A673 (cell line): Measurements from ENCODE around the gene CD53. TPM values are rescaled to one million over a fixed set of nuclear protein-coding genes. Genes with fewer than 3 reads are reported as not detected.

Source experiments
- BruUV-seq: library from RNA; stranded (reverse); fragments of 400-500 nt; replicated peaks from 2 replicates; lab custom pipeline; 2021; lab: Mats Ljungman, UMichigan
- CTCF ChIA-PET: fragments of 300-600 bp; sonication (Branson Sonifier 250); formaldehyde crosslinking; loops from one replicate; lab custom pipeline; 2022; ENCODE audit warnings: antibody characterized with exemption; lab: Charles Lee
- POLR2A ChIA-PET: fragments of 300-600 bp; sonication (Branson Sonifier 250); formaldehyde crosslinking; loops from one replicate; lab custom pipeline; 2022; ENCODE audit warnings: antibody characterized with exemption; ENCODE audit not compliant: low non-redundant PET; lab: Charles Lee
- DNase-seq: peaks from one replicate; pipeline ENCODE4 v3.0.0-alpha.2; 2015; ENCODE audit warnings: low spot score
- H3K27ac ChIP-seq: fragments of 200-600 bp; sonication (generic); 2 replicates; pipeline ENCODE4 v1.5.1; 2016; ENCODE audit warnings: mixed run types, low read depth, mild to moderate bottlenecking, mixed read lengths, antibody characterized with exemption, low read length; ENCODE audit not compliant: poor library complexity, severe bottlenecking
- H3K27me3 ChIP-seq: fragments of 200-600 bp; sonication (generic); replicated peaks from 2 replicates; pipeline ENCODE4 v1.6.1; 2017; ENCODE audit warnings: mixed run types, low read depth, mild to moderate bottlenecking, mixed read lengths, antibody characterized with exemption, low read length; ENCODE audit not compliant: insufficient read depth, poor library complexity
- H3K36me3 ChIP-seq: fragments of 200-600 bp; sonication (generic); 2 replicates; pipeline ENCODE4 v1.6.1; 2016; ENCODE audit warnings: mixed run types, mild to moderate bottlenecking, mixed read lengths, antibody characterized with exemption, low read length; ENCODE audit not compliant: insufficient read depth, poor library complexity, severe bottlenecking
- H3K4me1 ChIP-seq: fragments of 200-600 bp; sonication (generic); 2 replicates; pipeline ENCODE4 v1.6.1; 2017; ENCODE audit warnings: mixed run types, mild to moderate bottlenecking, mixed read lengths, antibody characterized with exemption, low read length; ENCODE audit not compliant: insufficient read depth, poor library complexity, severe bottlenecking
- H3K4me3 ChIP-seq: fragments of 200-600 bp; sonication (generic); 2 replicates; pipeline ENCODE4 v1.5.1; 2016; ENCODE audit warnings: low read depth, mixed run types, mild to moderate bottlenecking, mixed read lengths, low read length; ENCODE audit not compliant: poor library complexity, severe bottlenecking
- H3K9me3 ChIP-seq: fragments of 200-600 bp; sonication (generic); 2 replicates; pipeline ENCODE4 v1.6.1; 2016; ENCODE audit warnings: mixed run types, low read depth, mild to moderate bottlenecking, mixed read lengths, antibody characterized with exemption, low read length; ENCODE audit not compliant: poor library complexity, severe bottlenecking
- CTCF ChIP-seq: fragments of 300-800, 200-600 bp; sonication (generic); conservative IDR thresholded peaks from 2 replicates; pipeline ENCODE4 v1.5.1; 2017; ENCODE audit warnings: low read depth, mild to moderate bottlenecking, antibody characterized with exemption, low read length, moderate library complexity, mixed read lengths
- EZH2 ChIP-seq: fragments of 200-600 bp; sonication (generic); IDR thresholded peaks from 2 replicates; pipeline ENCODE4 v1.6.1; 2017; ENCODE audit warnings: borderline replicate concordance, low read depth, mild to moderate bottlenecking, mixed read lengths, antibody characterized with exemption, low read length; ENCODE audit not compliant: poor library complexity, severe bottlenecking
- intact Hi-C: fragments of 100-400 bp; cut with micrococcal nuclease; formaldehyde crosslinking; loops from one replicate; pipeline ENCODE4 v1.10.0; 2022; ENCODE audit not compliant: unreplicated experiment
- total RNA-seq: library from RNA; stranded (reverse); gene quantifications from 2 replicates; pipeline ENCODE4 v1.2.3, GENCODE V29; 2021

Gene CD53
- total RNA-seq, 1 experiment from 2014 or later, result 0.19 TPM

DNA sequence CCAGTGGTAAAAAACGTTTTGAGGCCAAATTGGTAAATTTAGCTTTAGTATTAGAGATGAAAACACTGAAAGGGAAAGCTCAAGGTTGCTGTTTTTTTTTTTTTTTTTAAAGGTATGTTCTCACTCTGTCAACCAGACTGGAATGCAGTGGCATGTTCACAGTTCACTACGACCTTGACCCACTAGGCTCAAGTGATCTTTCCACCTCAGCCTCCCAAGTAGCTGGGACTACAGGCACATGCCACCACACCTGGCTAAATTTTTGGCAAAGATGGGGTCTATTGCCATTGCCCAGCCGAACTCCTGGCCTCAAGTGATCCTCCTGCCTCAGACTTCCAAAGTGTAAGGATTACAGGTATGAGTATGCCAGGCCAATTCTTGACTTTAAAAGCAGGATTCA lies 71.9 kb downstream of the CD53 start:
- Histone ChIP-seq H3K27ac (no peak overlapping the region), H3K27me3 (no peaks in the 10 kb centered on the region), H3K4me3 (no peak overlapping the region), H3K9me3 (no peaks in the 10 kb centered on the region), H3K36me3 (peaks cover 23% of the 10 kb centered on the region), H3K4me1 (no peaks in the 10 kb centered on the region)
- intact Hi-C loops, result no loop called here
- ChIA-PET POLR2A (no interaction called here), CTCF (no interaction called here)
- BruUV-seq, result no TSS peak
- no peak for DNase-seq
- TF ChIP-seq CTCF (no peak), EZH2 (no peak)

GRCh38 chr1:110945626-110946025 lies 72.7 kb downstream of the CD53 start:
- Histone ChIP-seq H3K36me3 (peaks cover 30% of the 10 kb centered on the region), H3K9me3 (no peaks in the 10 kb centered on the region), H3K4me1 (no peaks in the 10 kb centered on the region), H3K27ac (no peak overlapping the region), H3K4me3 (no peak overlapping the region), H3K27me3 (no peaks in the 10 kb centered on the region)
- no peak for DNase-seq
- CTCF ChIA-PET, result no interaction called here
- intact Hi-C loops, result no loop called here
- BruUV-seq, result no TSS peak
- no peak for TF ChIP-seq EZH2
- no peak for TF ChIP-seq CTCF
- POLR2A ChIA-PET, result no interaction called here

GRCh38 chr1:110948038-110948810 lies 75.3 kb downstream of the CD53 start:
- BruUV-seq, result no TSS peak

More at GRCh38 chr1:110948038-110948810, 75.3 kb downstream of the CD53 start:
- CTCF ChIA-PET, result no interaction called here
- Histone ChIP-seq H3K27ac (no peak overlapping the region), H3K36me3 (peaks cover 45% of the 10 kb centered on the region), H3K9me3 (no peaks in the 10 kb centered on the region), H3K4me1 (no peaks in the 10 kb centered on the region), H3K4me3 (no peak overlapping the region), H3K27me3 (no peaks in the 10 kb centered on the region)
- intact Hi-C loops, result no loop called here
- POLR2A ChIA-PET, result no interaction called here
- TF ChIP-seq CTCF, result no peak
- no peak for TF ChIP-seq EZH2
- no peak for DNase-seq

Other genes with a start within 250 kb of the CD53 start
- 0.15 and 0.43 TPM in 2 replicates for gene KCNA3, start 198.2 kb upstream of the CD53 start, total RNA-seq
- gene LRIF1, start 90.8 kb downstream of the CD53 start, total RNA-seq, result 18.5 and 18.7 TPM in 2 replicates